ENCODE data around the gene CAB39. TPM values are rescaled to one million over a fixed set of nuclear protein-coding genes. Genes with fewer than 3 reads are reported as not detected.

The CAB39 gene
- polyA plus RNA-seq, 3 donors = 33.1 to 53.8 (median 38.3) TPM

DNA sequence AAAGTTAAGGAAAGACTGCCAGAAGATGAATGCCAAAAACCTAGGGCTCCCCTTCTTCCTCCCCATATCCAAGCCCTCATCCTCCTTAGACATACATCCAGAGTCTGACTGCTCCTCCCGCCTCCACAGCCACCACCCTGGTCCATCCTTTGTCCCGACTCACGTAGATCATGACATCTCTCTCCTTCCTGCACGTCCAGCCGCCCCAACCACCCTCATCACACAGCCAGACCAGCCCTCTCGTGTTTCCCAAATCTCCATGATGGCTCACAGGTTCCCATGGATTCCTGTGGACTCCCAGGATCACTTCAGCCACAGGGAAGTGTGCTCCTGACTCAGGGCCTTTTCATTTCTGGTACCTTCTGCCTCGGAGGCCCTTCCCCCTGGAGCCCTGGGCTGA, 47.8 kb upstream of the CAB39 start:
- Mint-ChIP-seq H3K4me1 (peaks cover 98% of the 10 kb centered on the region), H3K27me3 (ENCODE audit: low read depth in 3 of 3) (peaks cover 0 to 5% (median 5%) of the 10 kb centered on the region in 3 donors), H3K36me3 (no peaks in the 10 kb centered on the region), H3K27ac (peak overlapping the region in 6 of 7 donors; percentile 50 to 90 (median 82)), H3K4me3 (no peak overlapping the region), H3K9me3 (peaks cover 0 to 2% (median 0%) of the 10 kb centered on the region in 7 donors)
- H3K4me3 ChIP-seq (replicated peaks in 1 of 3; ENCODE audit: low read depth in 2 of 3, low read length in 3 of 3) = no peak overlapping the region
- TF ChIP-seq, protein P1, sequence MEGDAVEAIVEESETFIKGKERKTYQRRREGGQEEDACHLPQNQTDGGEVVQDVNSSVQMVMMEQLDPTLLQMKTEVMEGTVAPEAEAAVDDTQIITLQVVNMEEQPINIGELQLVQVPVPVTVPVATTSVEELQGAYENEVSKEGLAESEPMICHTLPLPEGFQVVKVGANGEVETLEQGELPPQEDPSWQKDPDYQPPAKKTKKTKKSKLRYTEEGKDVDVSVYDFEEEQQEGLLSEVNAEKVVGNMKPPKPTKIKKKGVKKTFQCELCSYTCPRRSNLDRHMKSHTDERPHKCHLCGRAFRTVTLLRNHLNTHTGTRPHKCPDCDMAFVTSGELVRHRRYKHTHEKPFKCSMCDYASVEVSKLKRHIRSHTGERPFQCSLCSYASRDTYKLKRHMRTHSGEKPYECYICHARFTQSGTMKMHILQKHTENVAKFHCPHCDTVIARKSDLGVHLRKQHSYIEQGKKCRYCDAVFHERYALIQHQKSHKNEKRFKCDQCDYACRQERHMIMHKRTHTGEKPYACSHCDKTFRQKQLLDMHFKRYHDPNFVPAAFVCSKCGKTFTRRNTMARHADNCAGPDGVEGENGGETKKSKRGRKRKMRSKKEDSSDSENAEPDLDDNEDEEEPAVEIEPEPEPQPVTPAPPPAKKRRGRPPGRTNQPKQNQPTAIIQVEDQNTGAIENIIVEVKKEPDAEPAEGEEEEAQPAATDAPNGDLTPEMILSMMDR (IDR thresholded peaks at IDR 0.05) = no peak
- H3K27ac ChIP-seq (ENCODE audit: low read depth in 1 of 2, low read length in 2 of 2) = peak overlapping the region in 1 of 2 donors; percentile 22
- H4K20me1 ChIP-seq (ENCODE audit: insufficient read depth, low read length) = no peaks in the 10 kb centered on the region
- WGBS (ENCODE audit: insufficient coverage) = 77% methylated on average over 7 of the region's 7 CpGs
- no peak overlapping the region for H3K9ac ChIP-seq (ENCODE audit: insufficient read depth, low read length, poor library complexity, severe bottlenecking)
- no peaks in the 10 kb centered on the region for H3K36me3 ChIP-seq (replicated peaks in 1 of 2; ENCODE audit: control insufficient read depth in 1 of 2, insufficient read depth in 2 of 2, low read length in 2 of 2)
- no peak overlapping the region for H3K4me2 ChIP-seq (replicated peaks; ENCODE audit: extremely low read depth, low read length, poor library complexity, severe bottlenecking)
- H3K79me2 ChIP-seq (ENCODE audit: insufficient read depth, low read length) = no peaks in the 10 kb centered on the region
- H3K9me3 ChIP-seq (replicated peaks in 1 of 2; ENCODE audit: control insufficient read depth in 1 of 2, insufficient read depth in 1 of 2, low read length in 2 of 2) = no peaks in the 10 kb centered on the region
- no peaks in the 10 kb centered on the region for H3K27me3 ChIP-seq (ENCODE audit: control insufficient read depth in 2 of 2, insufficient read depth in 2 of 2, low read length in 2 of 2)
- peaks cover 98 to 100% of the 10 kb centered on the region in 2 donors for H3K4me1 ChIP-seq (ENCODE audit: control insufficient read depth in 1 of 2, insufficient read depth in 2 of 2, low read length in 2 of 2)
- peak in 1 of 3 donors; percentile 18 for DNase-seq
- intact Hi-C loops (cut with micrococcal nuclease) = loop anchor here (5.0 to 10.0 kb wide), 4 partner anchors 47 to 250 kb away; partner anchors contain the start of genes CAB39 (in 2 of the 2) and SP100 (in 1 of the 2)
- no peak overlapping the region for H2AFZ ChIP-seq (ENCODE audit: insufficient read depth, low read depth, low read length, poor library complexity, severe bottlenecking)

DNA sequence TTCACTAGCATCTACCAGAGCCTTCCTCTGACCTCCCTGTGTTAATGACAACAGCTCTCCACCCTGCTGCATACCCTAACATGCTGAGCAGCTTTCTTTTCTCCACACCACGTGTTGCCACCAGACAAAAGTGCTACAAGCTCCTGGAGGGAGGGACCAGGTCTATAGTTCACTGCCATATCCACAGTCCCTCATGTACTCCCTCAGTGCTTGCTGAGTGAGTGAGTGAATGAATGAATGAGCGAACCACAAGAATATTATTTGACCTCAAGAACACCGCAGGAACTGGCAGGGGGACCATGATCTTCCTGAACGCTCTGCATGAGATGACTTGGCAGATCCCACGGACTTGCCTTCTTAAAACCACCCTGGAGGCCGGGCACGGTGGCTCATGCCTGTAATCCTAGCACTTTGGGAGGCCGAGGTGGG, 47.4 kb upstream of the CAB39 start:
- intact Hi-C loops (cut with micrococcal nuclease) = loop anchor here (5.0 to 10.0 kb wide), 4 partner anchors 47 to 250 kb away; partner anchors contain the start of genes CAB39 (in 2 of the 2) and SP100 (in 1 of the 2)
- H3K9me3 ChIP-seq (replicated peaks in 1 of 2; ENCODE audit: control insufficient read depth in 1 of 2, insufficient read depth in 1 of 2, low read length in 2 of 2) = no peaks in the 10 kb centered on the region
- H3K27me3 ChIP-seq (ENCODE audit: control insufficient read depth in 2 of 2, insufficient read depth in 2 of 2, low read length in 2 of 2) = no peaks in the 10 kb centered on the region
- 1% methylated on average over 6 of the region's 8 CpGs for WGBS (ENCODE audit: insufficient coverage)
- TF ChIP-seq, protein P1 (IDR thresholded peaks at IDR 0.05) = no peak
- H3K4me3 ChIP-seq (replicated peaks in 1 of 3; ENCODE audit: low read depth in 2 of 3, low read length in 3 of 3) = peak overlapping the region in 1 of 3 experiments; percentile 3
- Mint-ChIP-seq H3K27me3 (ENCODE audit: low read depth in 3 of 3) (peaks cover 0 to 5% (median 5%) of the 10 kb centered on the region in 3 donors), H3K4me3 (peak overlapping the region in 1 of 2 donors; percentile 48), H3K9me3 (peaks cover 0 to 2% (median 0%) of the 10 kb centered on the region in 7 donors), H3K27ac (peak overlapping the region; percentile 50 to 90 (median 81)), H3K4me1 (peaks cover 97% of the 10 kb centered on the region), H3K36me3 (no peaks in the 10 kb centered on the region)
- H3K27ac ChIP-seq (ENCODE audit: low read depth in 1 of 2, low read length in 2 of 2) = peak overlapping the region in 1 of 2 donors; percentile 22
- H3K4me2 ChIP-seq (replicated peaks; ENCODE audit: extremely low read depth, low read length, poor library complexity, severe bottlenecking) = peak overlapping the region; percentile 15
- H3K4me1 ChIP-seq (ENCODE audit: control insufficient read depth in 1 of 2, insufficient read depth in 2 of 2, low read length in 2 of 2) = peaks cover 98 to 100% of the 10 kb centered on the region in 2 donors
- no peaks in the 10 kb centered on the region for H3K79me2 ChIP-seq (ENCODE audit: insufficient read depth, low read length)
- H3K36me3 ChIP-seq (replicated peaks in 1 of 2; ENCODE audit: control insufficient read depth in 1 of 2, insufficient read depth in 2 of 2, low read length in 2 of 2) = no peaks in the 10 kb centered on the region
- DNase-seq = peak in 2 of 3 donors; percentile 41 to 55
- H2AFZ ChIP-seq (ENCODE audit: insufficient read depth, low read depth, low read length, poor library complexity, severe bottlenecking) = no peak overlapping the region
- no peaks in the 10 kb centered on the region for H4K20me1 ChIP-seq (ENCODE audit: insufficient read depth, low read length)
- H3K9ac ChIP-seq (ENCODE audit: insufficient read depth, low read length, poor library complexity, severe bottlenecking) = no peak overlapping the region
